Astrocyte (in vitro differentiated cells and primary cell): ENCODE measurements around the gene CLDN15. TPM values are rescaled to one million over a fixed set of nuclear protein-coding genes. Genes with fewer than 3 reads are reported as not detected.

Experiments
- DNase-seq: peaks from one replicate; pipeline ENCODE4 v3.0.0-alpha.2; 2010; ENCODE audit warnings: low read depth
- FAIRE-seq: peaks from 2 replicates; lab custom pipeline; 2011; peaks lifted over from hg19 to GRCh38; lab: Jason Lieb, UNC
- H2AFZ ChIP-seq: 2 replicates; pipeline ENCODE4 v1.6.0; 2012; ENCODE audit warnings: low read depth, low read length, inconsistent platforms
- H3K27ac ChIP-seq: 2 replicates; pipeline ENCODE4 v1.5.1; 2011; ENCODE audit warnings: low read depth, low read length, inconsistent platforms
- H3K27me3 ChIP-seq: 2 replicates; pipeline ENCODE4 v1.6.0; 2011; ENCODE audit warnings: low read length, inconsistent platforms; ENCODE audit not compliant: insufficient read depth
- H3K36me3 ChIP-seq: 2 replicates; pipeline ENCODE4 v1.5.1; 2011; ENCODE audit warnings: low read length, inconsistent platforms; ENCODE audit not compliant: insufficient read depth
- H3K4me1 ChIP-seq: 2 replicates; pipeline ENCODE4 v1.5.1; 2011; ENCODE audit warnings: low read length, inconsistent platforms; ENCODE audit not compliant: insufficient read depth
- H3K4me2 ChIP-seq: 2 replicates; pipeline ENCODE4 v1.6.0; 2012; ENCODE audit warnings: low read length, inconsistent platforms
- H3K4me3 ChIP-seq: 2 replicates; pipeline ENCODE4 v1.5.1; 2011; ENCODE audit warnings: low read depth, mild to moderate bottlenecking, low read length, inconsistent platforms; ENCODE audit not compliant: insufficient read depth
- H3K79me2 ChIP-seq: 2 replicates; pipeline ENCODE4 v1.6.0; 2012; ENCODE audit warnings: mild to moderate bottlenecking, low read length, inconsistent platforms; ENCODE audit not compliant: insufficient read depth
- H3K9ac ChIP-seq: 2 replicates; pipeline ENCODE4 v1.6.0; 2012; ENCODE audit warnings: mild to moderate bottlenecking, low read length, inconsistent platforms
- H3K9me3 ChIP-seq: 2 replicates; pipeline ENCODE4 v1.5.1; 2012; ENCODE audit warnings: low read depth, mild to moderate bottlenecking, low read length, inconsistent platforms; ENCODE audit not compliant: insufficient read depth
- H4K20me1 ChIP-seq: 2 replicates; pipeline ENCODE4 v1.6.0; 2012; ENCODE audit warnings: low read length, inconsistent platforms; ENCODE audit not compliant: insufficient read depth
- H3K27ac Mint-ChIP-seq: one replicate; pipeline ENCODE4 v1.8.0; 2021; ENCODE audit warnings: mild to moderate bottlenecking, mixed read lengths; ENCODE audit not compliant: unreplicated experiment
- H3K27me3 Mint-ChIP-seq: one replicate; pipeline ENCODE4 v1.8.0; 2021; ENCODE audit warnings: low read depth, mixed read lengths; ENCODE audit not compliant: unreplicated experiment
- H3K36me3 Mint-ChIP-seq: one replicate; pipeline ENCODE4 v1.8.0; 2021; ENCODE audit warnings: low read depth, mixed read lengths; ENCODE audit not compliant: unreplicated experiment
- H3K4me1 Mint-ChIP-seq: one replicate; pipeline ENCODE4 v1.8.0; 2021; ENCODE audit warnings: low read depth, mixed read lengths; ENCODE audit not compliant: unreplicated experiment
- H3K4me3 Mint-ChIP-seq: one replicate; pipeline ENCODE4 v1.8.0; 2021; ENCODE audit warnings: mild to moderate bottlenecking, moderate library complexity, mixed read lengths; ENCODE audit not compliant: unreplicated experiment
- H3K9me3 Mint-ChIP-seq: one replicate; pipeline ENCODE4 v1.8.0; 2021; ENCODE audit warnings: mild to moderate bottlenecking, mixed read lengths; ENCODE audit not compliant: unreplicated experiment
- CTCF ChIP-seq: IDR thresholded peaks from 2 replicates; pipeline ENCODE4 v1.5.1; 2011; ENCODE audit warnings: low read depth, mild to moderate bottlenecking, inconsistent platforms, low read length, moderate library complexity; ENCODE audit not compliant: insufficient read depth
- EZH2 ChIP-seq: IDR thresholded peaks from 2 replicates; pipeline ENCODE4 v1.6.1; 2012; ENCODE audit warnings: mild to moderate bottlenecking, low read length, inconsistent platforms; ENCODE audit not compliant: insufficient read depth
- total RNA-seq: library from RNA; stranded (reverse); gene quantifications from 2 replicates; pipeline ENCODE4 v1.2.1, GENCODE V29; 2021

CLDN15 gene
- total RNA-seq, 1 donor from 2014 or later: 8.7 TPM

- H3K4me3 Mint-ChIP-seq: peak overlapping the region; percentile 99
These were observed 19.1 kb downstream of the CLDN15 start for GRCh38 chr7:101218236-101219125.

GRCh38 chr7:101217388-101218235 is 20.0 kb downstream of the CLDN15 start, which contains the start of the genes PLOD3 and ZNHIT1:
PLOD3 (minus strand) TSS chr7:101217581; CDS start chr7:101217274, 307 bp downstream.
ZNHIT1 (plus strand) TSS chr7:101218165; CDS start chr7:101218196, 31 bp downstream.
- Histone ChIP-seq H3K27me3 (no peaks in the 10 kb centered on the region), H3K4me1 (peaks cover 19% of the 10 kb centered on the region), H4K20me1 (peaks cover 46% of the 10 kb centered on the region), H3K9me3 (no peaks in the 10 kb centered on the region), H3K36me3 (peaks cover 7% of the 10 kb centered on the region), H3K79me2 (peaks cover 70% of the 10 kb centered on the region), H3K4me2 (peak within 1 kb of the TSS; percentile 85), H2AFZ (peak within 1 kb of the TSS; percentile 76), H3K4me3 (peak within 1 kb of the TSS; percentile 87), H3K9ac (peak within 1 kb of the TSS; percentile 84), H3K27ac (peak within 1 kb of the TSS; percentile 86)
- Mint-ChIP-seq H3K27ac (peak within 1 kb of the TSS; percentile 95), H3K36me3 (peaks cover 10% of the 10 kb centered on the region), H3K27me3 (no peaks in the 10 kb centered on the region), H3K9me3 (no peaks in the 10 kb centered on the region), H3K4me3 (peak within 1 kb of the TSS; percentile 99), H3K4me1 (peaks cover 16% of the 10 kb centered on the region)
- peak; percentile 90 for DNase-seq
- TF ChIP-seq EZH2 (no peak), CTCF (no peak)
- peak; percentile 76 for FAIRE-seq

More at GRCh38 chr7:101218236-101219125, 19.1 kb downstream of the CLDN15 start:
- no peaks in the 10 kb centered on the region for H3K27me3 ChIP-seq
- H2AFZ ChIP-seq: peak overlapping the region; percentile 76
- peaks cover 6% of the 10 kb centered on the region for H3K36me3 ChIP-seq
- peak overlapping the region; percentile 85 for H3K4me2 ChIP-seq
- Mint-ChIP-seq H3K36me3 (peaks cover 16% of the 10 kb centered on the region), H3K27ac (peak overlapping the region; percentile 95), H3K9me3 (no peaks in the 10 kb centered on the region), H3K27me3 (no peaks in the 10 kb centered on the region), H3K4me1 (peaks cover 16% of the 10 kb centered on the region)
- FAIRE-seq (no peak), DNase-seq (no peak)
- peak overlapping the region; percentile 84 for H3K9ac ChIP-seq
- peak overlapping the region; percentile 51 for H3K27ac ChIP-seq
- H3K79me2 ChIP-seq: peaks cover 73% of the 10 kb centered on the region
- peak overlapping the region; percentile 87 for H3K4me3 ChIP-seq
- TF ChIP-seq EZH2: no peak
- H4K20me1 ChIP-seq: peaks cover 54% of the 10 kb centered on the region
- H3K9me3 ChIP-seq: no peaks in the 10 kb centered on the region
- H3K4me1 ChIP-seq: peaks cover 19% of the 10 kb centered on the region

GRCh38 chr7:101216860-101217387 is 20.7 kb downstream of the CLDN15 start:
- H3K9ac ChIP-seq: peak overlapping the region; percentile 84
- no peaks in the 10 kb centered on the region for H3K9me3 ChIP-seq
- H3K4me1 Mint-ChIP-seq: peaks cover 16% of the 10 kb centered on the region
- peak overlapping the region; percentile 85 for H3K4me2 ChIP-seq
- H3K27me3 Mint-ChIP-seq: no peaks in the 10 kb centered on the region
- peaks cover 7% of the 10 kb centered on the region for H3K36me3 ChIP-seq
- peaks cover 64% of the 10 kb centered on the region for H3K79me2 ChIP-seq
- peak overlapping the region; percentile 87 for H3K4me3 ChIP-seq
- no peak overlapping the region for H3K27ac Mint-ChIP-seq
- no peak for DNase-seq
- H3K36me3 Mint-ChIP-seq: peaks cover 10% of the 10 kb centered on the region
- H3K4me3 Mint-ChIP-seq: peak overlapping the region; percentile 99
- FAIRE-seq: no peak
- peaks cover 19% of the 10 kb centered on the region for H3K4me1 ChIP-seq
- H3K27ac ChIP-seq: peak overlapping the region; percentile 86
- H3K9me3 Mint-ChIP-seq: no peaks in the 10 kb centered on the region
- peaks cover 45% of the 10 kb centered on the region for H4K20me1 ChIP-seq
- peak overlapping the region; percentile 69 for H2AFZ ChIP-seq
- no peak for TF ChIP-seq CTCF
- TF ChIP-seq EZH2: no peak
- no peaks in the 10 kb centered on the region for H3K27me3 ChIP-seq
